ENCODE data around the gene ASB14. TPM values are rescaled to one million over a fixed set of nuclear protein-coding genes. Genes with fewer than 3 reads are reported as not detected.

Gene ASB14
- total RNA-seq, 1 donor from 2014 or later, result not detected

- Histone ChIP-seq H3K79me2 (ENCODE audit: low read depth) (no peaks in the 10 kb centered on the region), H3F3A (ENCODE audit: low read depth) (no peaks in the 10 kb centered on the region), H3K27me3 (no peaks in the 10 kb centered on the region), H3K4me2 (no peak overlapping the region), H3K27ac (no peak overlapping the region), H3K36me3 (peaks cover 43% of the 10 kb centered on the region), H3K4me3 (no peak overlapping the region), H2AFZ (replicated peaks) (no peak overlapping the region), H4K20me1 (ENCODE audit: low read depth) (no peaks in the 10 kb centered on the region), H3K4me1 (no peaks in the 10 kb centered on the region), H3K9ac (no peak overlapping the region), H3K9me3 (ENCODE audit: low read depth) (no peaks in the 10 kb centered on the region)
- Mint-ChIP-seq H3K4me1 (no peaks in the 10 kb centered on the region), H3K27me3 (ENCODE audit: insufficient read depth, low read depth) (no peaks in the 10 kb centered on the region), H3K9me3 (peaks cover 34% of the 10 kb centered on the region), H3K27ac (no peak overlapping the region), H3K36me3 (peaks cover 50% of the 10 kb centered on the region), H3K4me3 (no peak overlapping the region)
- no peak for DNase-seq (ENCODE audit: low spot score)
- TF ChIP-seq EZH2phosphoT487 (IDR thresholded peaks at IDR 0.05) (no peak), EZH2 (IDR thresholded peaks at IDR 0.05) (no peak)
- TF ChIP-seq, protein P1, sequence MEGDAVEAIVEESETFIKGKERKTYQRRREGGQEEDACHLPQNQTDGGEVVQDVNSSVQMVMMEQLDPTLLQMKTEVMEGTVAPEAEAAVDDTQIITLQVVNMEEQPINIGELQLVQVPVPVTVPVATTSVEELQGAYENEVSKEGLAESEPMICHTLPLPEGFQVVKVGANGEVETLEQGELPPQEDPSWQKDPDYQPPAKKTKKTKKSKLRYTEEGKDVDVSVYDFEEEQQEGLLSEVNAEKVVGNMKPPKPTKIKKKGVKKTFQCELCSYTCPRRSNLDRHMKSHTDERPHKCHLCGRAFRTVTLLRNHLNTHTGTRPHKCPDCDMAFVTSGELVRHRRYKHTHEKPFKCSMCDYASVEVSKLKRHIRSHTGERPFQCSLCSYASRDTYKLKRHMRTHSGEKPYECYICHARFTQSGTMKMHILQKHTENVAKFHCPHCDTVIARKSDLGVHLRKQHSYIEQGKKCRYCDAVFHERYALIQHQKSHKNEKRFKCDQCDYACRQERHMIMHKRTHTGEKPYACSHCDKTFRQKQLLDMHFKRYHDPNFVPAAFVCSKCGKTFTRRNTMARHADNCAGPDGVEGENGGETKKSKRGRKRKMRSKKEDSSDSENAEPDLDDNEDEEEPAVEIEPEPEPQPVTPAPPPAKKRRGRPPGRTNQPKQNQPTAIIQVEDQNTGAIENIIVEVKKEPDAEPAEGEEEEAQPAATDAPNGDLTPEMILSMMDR (IDR thresholded peaks at IDR 0.05), result no peak
Observed at GRCh38 chr3:57261119-57261518, 31.4 kb downstream of the ASB14 start.

DNA sequence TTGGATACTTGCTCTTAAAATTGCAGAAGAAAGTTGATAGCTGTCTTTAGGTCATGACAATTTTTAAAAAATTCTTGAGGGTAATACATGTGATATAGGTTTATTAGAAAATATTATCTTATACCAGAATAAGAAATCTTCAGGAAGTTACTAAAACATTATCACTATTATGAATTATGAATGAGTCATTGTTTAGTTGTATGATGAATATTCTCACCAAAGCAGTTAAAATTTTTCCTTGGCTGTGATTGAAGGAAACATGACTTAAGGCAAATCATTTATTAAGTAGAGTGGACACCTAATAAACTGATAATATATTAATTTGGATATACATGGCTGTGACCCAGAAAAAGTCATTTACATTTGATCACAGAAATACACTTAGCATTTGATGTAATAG, 34.8 kb downstream of the ASB14 start:
- no peaks in the 10 kb centered on the region for H3K4me1 ChIP-seq
- H3K4me3 ChIP-seq, result no peak overlapping the region
- TF ChIP-seq, protein P1 (IDR thresholded peaks at IDR 0.05), result no peak
- TF ChIP-seq EZH2 (IDR thresholded peaks at IDR 0.05) (no peak), EZH2phosphoT487 (IDR thresholded peaks at IDR 0.05) (no peak)
- peaks cover 23% of the 10 kb centered on the region for H3K36me3 ChIP-seq
- no peak overlapping the region for H3K4me2 ChIP-seq
- no peaks in the 10 kb centered on the region for H3K27me3 ChIP-seq
- no peak overlapping the region for H3K9ac ChIP-seq
- no peak for DNase-seq (ENCODE audit: low spot score)
- H3K79me2 ChIP-seq (ENCODE audit: low read depth), result no peaks in the 10 kb centered on the region
- H3K4me1 Mint-ChIP-seq, result no peaks in the 10 kb centered on the region
- H3K27ac Mint-ChIP-seq, result no peak overlapping the region
- H3K4me3 Mint-ChIP-seq, result no peak overlapping the region
- H3K27me3 Mint-ChIP-seq (ENCODE audit: insufficient read depth, low read depth), result no peaks in the 10 kb centered on the region
- H3F3A ChIP-seq (ENCODE audit: low read depth), result peaks cover 2% of the 10 kb centered on the region
- no peak overlapping the region for H2AFZ ChIP-seq (replicated peaks)
- no peak overlapping the region for H3K27ac ChIP-seq
- no peaks in the 10 kb centered on the region for H3K9me3 ChIP-seq (ENCODE audit: low read depth)
- peaks cover 8% of the 10 kb centered on the region for H3K9me3 Mint-ChIP-seq
- H3K36me3 Mint-ChIP-seq, result peaks cover 22% of the 10 kb centered on the region
- no peaks in the 10 kb centered on the region for H4K20me1 ChIP-seq (ENCODE audit: low read depth)

DNA sequence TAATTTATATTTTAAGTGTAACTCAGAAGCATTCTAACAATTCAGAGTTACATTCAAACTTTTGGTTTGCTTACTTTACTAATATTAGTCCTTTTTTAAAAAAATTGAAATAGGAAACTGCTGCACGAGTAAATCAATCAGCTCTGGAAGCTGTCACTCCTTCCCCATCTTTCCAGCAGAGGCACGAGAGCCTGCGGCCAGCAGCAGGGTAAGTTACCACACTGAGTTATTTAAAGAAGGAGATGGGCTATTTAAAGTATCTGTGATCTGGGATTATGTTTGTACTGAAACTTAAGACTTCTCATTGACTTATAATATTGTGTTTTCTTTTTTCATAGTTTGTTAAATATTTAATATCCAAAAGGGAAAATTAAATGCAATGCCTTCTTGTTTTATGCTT, 35.6 kb downstream of the ASB14 start:
- Histone ChIP-seq H4K20me1 (ENCODE audit: low read depth) (no peaks in the 10 kb centered on the region), H3K4me3 (no peak overlapping the region), H3K36me3 (peaks cover 20% of the 10 kb centered on the region), H3K4me2 (no peak overlapping the region), H3K27me3 (no peaks in the 10 kb centered on the region), H3K27ac (no peak overlapping the region), H3K4me1 (no peaks in the 10 kb centered on the region), H3F3A (ENCODE audit: low read depth) (peaks cover 9% of the 10 kb centered on the region), H3K9me3 (ENCODE audit: low read depth) (no peaks in the 10 kb centered on the region), H2AFZ (replicated peaks) (no peak overlapping the region), H3K9ac (no peak overlapping the region), H3K79me2 (ENCODE audit: low read depth) (no peaks in the 10 kb centered on the region)
- Mint-ChIP-seq H3K27ac (no peak overlapping the region), H3K9me3 (peaks cover 3% of the 10 kb centered on the region), H3K27me3 (ENCODE audit: insufficient read depth, low read depth) (no peaks in the 10 kb centered on the region), H3K4me3 (no peak overlapping the region), H3K36me3 (peaks cover 17% of the 10 kb centered on the region), H3K4me1 (no peaks in the 10 kb centered on the region)
- no peak for DNase-seq (ENCODE audit: low spot score)
- TF ChIP-seq EZH2 (IDR thresholded peaks at IDR 0.05) (no peak), EZH2phosphoT487 (IDR thresholded peaks at IDR 0.05) (no peak)
- TF ChIP-seq, protein P1 (IDR thresholded peaks at IDR 0.05), result no peak

All from neural progenitor cell (in vitro differentiated cells).